GM12864 (cell line): ENCODE data around the gene FBXW7.

ENCODE experiments used
- DNase-seq: peaks from one replicate; pipeline ENCODE4 v3.0.0-alpha.2; 2011; ENCODE audit warnings: low read depth
- H3K4me3 ChIP-seq: 2 replicates; pipeline ENCODE4 v1.5.1; 2011; ENCODE audit warnings: mild to moderate bottlenecking, low read depth, low read length, control low read depth
- CTCF ChIP-seq: IDR thresholded peaks from 2 replicates; pipeline ENCODE4 v1.5.1; 2011; ENCODE audit warnings: low read depth, mild to moderate bottlenecking, moderate library complexity, low read length, control low read depth, inconsistent platforms; ENCODE audit errors: missing control alignments

FBXW7 gene

DNA sequence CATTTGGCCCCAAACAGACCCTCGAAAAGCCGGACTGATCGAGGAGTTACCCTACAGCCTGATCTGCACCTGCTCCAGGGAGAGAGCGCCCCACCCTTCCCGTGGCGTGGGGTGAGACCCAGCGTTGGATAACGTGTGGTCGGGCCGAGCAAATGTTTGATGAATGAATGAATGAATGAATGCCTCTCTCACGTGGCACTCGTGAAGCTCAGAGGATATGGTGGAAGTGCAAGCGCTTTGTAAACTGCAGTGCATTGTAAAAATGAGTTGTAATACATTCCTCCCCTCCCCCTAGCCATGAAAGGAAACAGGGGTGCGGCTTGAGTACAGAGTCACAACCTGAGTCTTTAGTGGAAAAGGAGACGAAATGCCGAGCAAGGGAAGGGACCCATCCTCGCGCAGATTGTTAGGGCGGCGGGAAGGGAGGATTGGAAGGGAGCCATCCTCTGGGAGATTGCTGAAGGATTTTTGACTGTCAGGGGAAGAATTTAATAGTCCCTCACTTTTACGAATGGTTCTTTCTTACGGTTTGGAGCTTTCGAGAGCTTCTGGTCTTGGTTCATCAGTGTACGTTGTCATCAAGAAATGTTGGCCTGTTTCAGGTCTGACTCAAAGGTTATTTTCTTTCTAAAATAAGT lies 772 bp upstream of the FBXW7 start:
- DNase-seq = no peak
- no peak for TF ChIP-seq CTCF
- H3K4me3 ChIP-seq = peak overlapping the region; percentile 91

- H3K4me3 ChIP-seq = peak overlapping the region; percentile 91
- no peak for TF ChIP-seq CTCF
- DNase-seq = no peak
Measured at GRCh38 chr4:152535360-152535902, 461 bp downstream of the FBXW7 start.

- DNase-seq = no peak
- TF ChIP-seq CTCF = no peak
- H3K4me3 ChIP-seq = peak overlapping the region; percentile 91
Measured at GRCh38 chr4:152534541-152535359, 1.1 kb downstream of the FBXW7 start.

GRCh38 chr4:152531479-152531878 lies 4.4 kb downstream of the FBXW7 start:
- H3K4me3 ChIP-seq = peak overlapping the region; percentile 91
- TF ChIP-seq CTCF = no peak
- DNase-seq = no peak

GRCh38 chr4:152530600-152530999 lies 5.3 kb downstream of the FBXW7 start:
- no peak for TF ChIP-seq CTCF
- no peak for DNase-seq
- H3K4me3 ChIP-seq = peak overlapping the region; percentile 23; the same call in 1 of the 2 replicates

GRCh38 chr4:152529880-152530279 lies 6.0 kb downstream of the FBXW7 start:
- TF ChIP-seq CTCF = no peak
- DNase-seq = no peak
- H3K4me3 ChIP-seq = no peak overlapping the region
